NT2/D1 (cell line): ENCODE measurements around the gene MCTP1.

ENCODE experiments used
- DNase-seq: peaks from one replicate; pipeline ENCODE4 v3.0.0-alpha.2; 2011; ENCODE audit warnings: low read depth, low spot score
- H3K27me3 ChIP-seq: 2 replicates; pipeline ENCODE4 v1.6.0; 2011; ENCODE audit warnings: mild to moderate bottlenecking; ENCODE audit not compliant: insufficient read length, insufficient read depth
- H3K36me3 ChIP-seq: 2 replicates; pipeline ENCODE4 v1.6.1; 2011; ENCODE audit warnings: mild to moderate bottlenecking, low read length, mixed read lengths; ENCODE audit not compliant: insufficient read depth, insufficient read length
- H3K4me1 ChIP-seq: 2 replicates; pipeline ENCODE4 v1.5.1; 2011; ENCODE audit not compliant: insufficient read depth, insufficient read length
- H3K4me3 ChIP-seq: 2 replicates; pipeline ENCODE4 v1.5.1; 2011; ENCODE audit warnings: low read depth; ENCODE audit not compliant: insufficient read length
- H3K9ac ChIP-seq: 2 replicates; pipeline ENCODE4 v1.6.0; 2011; ENCODE audit warnings: low read depth; ENCODE audit not compliant: insufficient read length
- H3K9me3 ChIP-seq: 2 replicates; pipeline ENCODE4 v1.5.1; 2011; ENCODE audit warnings: mild to moderate bottlenecking, low read length; ENCODE audit not compliant: insufficient read depth
- SUZ12 ChIP-seq: IDR thresholded peaks from 2 replicates; pipeline ENCODE4 v1.6.1; 2011; ENCODE audit not compliant: insufficient read length, insufficient read depth; ENCODE audit errors: extremely low read depth
- YY1 ChIP-seq: IDR thresholded peaks from 2 replicates; pipeline ENCODE4 v1.6.1; 2011; ENCODE audit not compliant: insufficient read length, insufficient read depth
- ZNF274 ChIP-seq: IDR thresholded peaks from 2 replicates; pipeline ENCODE4 v1.6.1; 2011; ENCODE audit warnings: mild to moderate bottlenecking, low read depth, low read length

The MCTP1 gene

DNA sequence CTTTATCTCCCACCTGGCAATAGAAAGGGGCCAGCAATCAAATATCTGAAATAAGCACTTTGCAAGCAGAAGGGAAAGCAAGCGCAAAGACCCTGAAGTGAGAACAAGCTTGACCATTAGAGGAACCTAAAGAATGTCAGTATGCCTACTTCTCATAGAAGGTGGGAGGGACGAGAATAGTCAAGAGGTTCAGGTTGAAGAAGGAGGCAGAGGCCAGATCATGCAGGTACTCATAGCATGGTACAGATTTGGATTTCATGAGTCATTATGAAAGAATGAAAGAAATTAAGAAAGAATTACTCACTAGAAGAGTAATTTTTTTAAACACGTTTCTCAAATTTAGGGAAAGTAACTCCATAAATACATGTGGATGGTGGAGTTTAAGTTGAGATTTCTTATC is 33.7 kb downstream of the MCTP1 start:
- Histone ChIP-seq H3K4me1 (no peaks in the 10 kb centered on the region), H3K36me3 (no peaks in the 10 kb centered on the region), H3K27me3 (no peaks in the 10 kb centered on the region)

DNA sequence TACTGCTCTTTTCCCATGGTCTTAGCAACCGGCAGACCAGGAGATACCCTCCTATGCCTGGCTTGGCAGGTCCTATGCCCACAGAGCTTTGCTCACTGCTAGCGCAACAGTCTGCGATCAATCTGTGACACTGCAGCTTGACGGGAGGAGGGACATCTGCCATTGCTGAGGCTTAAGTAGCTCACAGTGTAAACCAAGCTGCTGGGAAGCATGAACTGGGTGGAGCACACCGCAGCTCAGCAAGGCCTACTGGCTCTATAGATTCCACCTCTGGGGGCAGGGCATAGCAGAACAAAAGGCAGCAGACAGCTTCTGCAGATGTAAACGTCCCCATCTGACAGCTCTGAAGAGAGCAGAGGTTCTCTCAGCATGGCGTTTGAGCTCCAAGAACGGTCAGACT is 40.4 kb downstream of the MCTP1 start:
- Histone ChIP-seq H3K4me3 (no peak overlapping the region), H3K9me3 (no peaks in the 10 kb centered on the region), H3K4me1 (no peaks in the 10 kb centered on the region), H3K27me3 (no peaks in the 10 kb centered on the region), H3K9ac (no peak overlapping the region), H3K36me3 (no peaks in the 10 kb centered on the region)
- no peak for TF ChIP-seq SUZ12
- TF ChIP-seq ZNF274 = no peak
- no peak for TF ChIP-seq YY1
- no peak for DNase-seq

More for the DNA sequence above, 33.7 kb downstream of the MCTP1 start:
- TF ChIP-seq YY1 (no peak), SUZ12 (no peak), ZNF274 (no peak)
- Histone ChIP-seq H3K4me3 (no peak overlapping the region), H3K9me3 (no peaks in the 10 kb centered on the region), H3K9ac (no peak overlapping the region)
- no peak for DNase-seq

DNA sequence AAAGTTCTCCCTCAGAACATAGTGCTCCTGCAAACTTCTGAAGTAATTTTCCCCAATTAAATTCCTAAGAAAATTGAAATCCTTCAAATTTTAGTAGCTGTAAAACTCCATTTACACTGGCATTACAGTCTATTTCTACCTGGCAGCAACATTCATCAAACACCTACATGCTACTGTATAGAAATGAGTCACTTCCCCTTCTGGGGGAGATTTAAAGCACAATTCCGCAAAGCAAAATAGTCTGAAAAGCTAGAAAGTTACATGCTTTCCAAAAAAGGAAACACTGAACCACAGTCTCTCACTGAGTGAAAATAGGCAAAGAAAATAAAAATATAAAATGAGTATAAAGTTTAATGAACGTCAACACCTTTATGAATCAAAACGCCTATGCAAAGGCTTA is 43.3 kb downstream of the MCTP1 start:
- H3K4me1 ChIP-seq = no peaks in the 10 kb centered on the region
- no peak overlapping the region for H3K4me3 ChIP-seq
- H3K9ac ChIP-seq = no peak overlapping the region
- H3K36me3 ChIP-seq = no peaks in the 10 kb centered on the region
- no peaks in the 10 kb centered on the region for H3K27me3 ChIP-seq
- DNase-seq = no peak
- TF ChIP-seq ZNF274 (no peak), YY1 (no peak), SUZ12 (no peak)
- no peaks in the 10 kb centered on the region for H3K9me3 ChIP-seq

DNA sequence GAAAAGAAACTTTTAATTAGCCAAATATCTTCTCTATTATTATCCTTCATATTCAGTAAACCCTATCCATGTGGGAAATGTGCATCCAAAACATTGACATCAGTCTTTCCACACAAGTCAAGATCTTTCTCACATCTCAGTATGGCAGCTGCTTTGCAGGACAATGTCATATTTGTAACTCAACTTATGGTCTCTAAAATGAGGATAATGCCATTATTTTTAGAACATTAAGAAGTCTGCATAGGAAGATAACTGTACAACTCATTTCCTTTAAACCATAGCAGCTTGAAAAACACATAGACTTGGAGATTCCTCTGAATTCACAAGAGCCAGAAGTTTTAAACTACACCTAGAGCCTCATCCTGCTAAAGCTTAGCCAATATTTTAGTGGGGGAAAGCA is 43.7 kb downstream of the MCTP1 start:
- DNase-seq = no peak
- Histone ChIP-seq H3K4me1 (no peaks in the 10 kb centered on the region), H3K4me3 (no peak overlapping the region), H3K9ac (no peak overlapping the region), H3K9me3 (no peaks in the 10 kb centered on the region), H3K36me3 (no peaks in the 10 kb centered on the region), H3K27me3 (no peaks in the 10 kb centered on the region)
- TF ChIP-seq ZNF274 (no peak), YY1 (no peak), SUZ12 (no peak)

DNA sequence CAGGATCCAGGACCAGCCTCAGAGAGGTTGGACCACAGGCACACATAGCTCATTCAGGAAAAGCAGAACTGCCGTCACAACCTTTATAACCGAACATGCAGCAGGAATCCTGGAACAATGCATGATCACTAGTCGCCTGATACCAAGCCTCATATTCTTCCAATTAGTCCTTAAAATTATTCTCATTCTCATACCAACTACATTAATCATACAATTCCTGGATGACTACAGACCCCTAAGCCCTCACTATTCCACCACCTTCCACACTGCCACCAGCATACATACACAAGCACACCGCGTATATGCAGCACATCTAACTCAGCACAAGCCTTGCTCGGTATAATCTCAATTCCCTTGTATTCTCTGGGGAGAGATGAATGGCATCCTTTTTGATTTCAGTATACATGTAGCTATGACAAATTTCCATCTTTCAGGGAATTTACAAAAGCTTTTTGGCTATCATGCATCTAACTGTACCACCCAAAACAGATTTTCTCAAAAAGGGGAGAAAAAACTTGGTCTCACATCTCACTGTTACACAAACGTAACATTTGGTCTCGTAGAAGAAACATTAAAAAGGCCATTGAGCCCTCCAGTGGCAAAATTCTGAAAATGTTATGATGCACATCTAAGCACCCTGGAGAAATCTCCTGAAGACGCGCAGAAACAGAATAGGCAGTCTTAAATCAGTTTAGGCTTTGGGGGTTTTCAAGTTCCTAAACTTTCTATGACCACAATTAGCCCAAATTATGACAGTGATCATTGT is 46.2 kb downstream of the MCTP1 start:
- TF ChIP-seq YY1 (no peak), SUZ12 (no peak)
- H3K27me3 ChIP-seq = no peaks in the 10 kb centered on the region
- H3K9me3 ChIP-seq = no peaks in the 10 kb centered on the region
- no peak overlapping the region for H3K9ac ChIP-seq
- no peak for DNase-seq
- H3K4me3 ChIP-seq = no peak overlapping the region
- no peaks in the 10 kb centered on the region for H3K4me1 ChIP-seq
- H3K36me3 ChIP-seq = no peaks in the 10 kb centered on the region

DNA sequence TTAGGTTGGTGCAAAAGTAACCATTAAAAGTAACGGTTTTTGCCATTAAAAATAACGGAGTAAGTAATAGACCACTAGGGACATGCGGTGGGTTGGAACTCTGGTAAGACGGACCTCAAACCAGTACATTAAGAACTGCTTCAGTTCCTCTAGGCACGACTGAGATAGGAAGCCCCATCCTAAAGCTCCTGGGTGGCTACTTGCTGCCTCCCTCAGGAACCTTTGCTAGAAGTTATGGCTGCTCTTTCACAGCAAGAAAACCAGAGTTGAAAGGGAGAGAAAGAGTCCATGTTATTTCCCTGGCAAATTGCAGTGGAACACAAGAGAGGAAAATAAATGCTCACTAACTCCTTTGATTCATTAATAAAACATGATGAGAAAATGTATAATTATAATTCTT is 47.6 kb downstream of the MCTP1 start:
- TF ChIP-seq YY1 (no peak), SUZ12 (no peak), ZNF274 (no peak)
- no peaks in the 10 kb centered on the region for H3K9me3 ChIP-seq
- no peak overlapping the region for H3K9ac ChIP-seq
- no peaks in the 10 kb centered on the region for H3K36me3 ChIP-seq
- no peaks in the 10 kb centered on the region for H3K4me1 ChIP-seq
- DNase-seq = no peak
- H3K27me3 ChIP-seq = no peaks in the 10 kb centered on the region
- no peak overlapping the region for H3K4me3 ChIP-seq

DNA sequence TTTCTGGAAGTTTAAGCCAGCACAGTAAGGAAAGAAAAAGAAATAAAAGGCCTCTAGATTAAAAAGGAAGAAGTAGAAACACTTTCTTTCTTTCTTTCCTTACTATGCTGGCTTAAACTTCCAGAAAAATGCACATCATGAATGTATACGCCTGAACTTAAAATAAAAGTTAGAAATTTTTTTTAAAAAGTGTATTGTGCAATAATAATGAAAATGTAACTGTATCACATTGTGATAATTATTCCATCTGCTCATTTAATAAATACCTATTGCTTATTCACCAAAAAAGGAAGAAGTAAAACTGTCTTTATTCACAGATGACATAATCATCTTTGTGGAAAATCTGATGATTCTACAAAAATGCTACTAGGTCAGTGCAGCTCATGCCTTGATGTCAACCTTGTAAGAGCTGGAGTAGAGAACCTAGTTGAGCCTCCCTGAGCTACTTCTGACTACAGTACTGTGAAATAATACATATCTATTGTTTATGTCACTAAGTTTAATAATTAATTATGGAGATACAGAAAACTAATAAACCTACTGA is 49.4 kb downstream of the MCTP1 start:
- no peak for DNase-seq
- Histone ChIP-seq H3K4me3 (no peak overlapping the region), H3K9ac (no peak overlapping the region), H3K36me3 (no peaks in the 10 kb centered on the region), H3K9me3 (no peaks in the 10 kb centered on the region), H3K4me1 (no peaks in the 10 kb centered on the region), H3K27me3 (no peaks in the 10 kb centered on the region)
- TF ChIP-seq SUZ12 = no peak
- no peak for TF ChIP-seq ZNF274
- no peak for TF ChIP-seq YY1
